Measurements from ENCODE around the gene TTC19.

- TF ChIP-seq CTCF (conservative IDR thresholded peaks at IDR 0.05; ENCODE audit: low read depth in 2 of 2), result no peak
- TF ChIP-seq EZH2 (IDR thresholded peaks at IDR 0.05; ENCODE audit: low read depth, unreplicated experiment), result no peak
- no peak for TF ChIP-seq POLR2AphosphoS5 (IDR thresholded peaks at IDR 0.05; ENCODE audit: low read depth)
- no peak for TF ChIP-seq CREB1 (CRISPR knock-in tag; IDR thresholded peaks at IDR 0.05; ENCODE audit: low read depth)
- TF ChIP-seq ZNF114 (CRISPR knock-in tag; IDR thresholded peaks at IDR 0.05), result no peak
- no peak for TF ChIP-seq NANOG (IDR thresholded peaks at IDR 0.05; ENCODE audit: borderline replicate concordance)
These were observed 41.9 kb upstream of the TTC19 start for GRCh38 chr17:15957608-15958307.
